AG10803 (cell line): Measurements from ENCODE around the gene ZNF827.

Experiments
- DNase-seq: peaks from one replicate; pipeline ENCODE4 v3.0.0; 2010; ENCODE audit warnings: low read depth
- H3K4me3 ChIP-seq: 2 replicates; pipeline ENCODE4 v1.5.1; 2011; ENCODE audit warnings: mild to moderate bottlenecking, low read length, control low read depth
- TF ChIP-seq, protein P1 (sequence below): conservative IDR thresholded peaks from 2 replicates; pipeline ENCODE4 v1.5.1; 2011; ENCODE audit warnings: mild to moderate bottlenecking, low read length, control low read depth, inconsistent platforms

Gene ZNF827

DNA sequence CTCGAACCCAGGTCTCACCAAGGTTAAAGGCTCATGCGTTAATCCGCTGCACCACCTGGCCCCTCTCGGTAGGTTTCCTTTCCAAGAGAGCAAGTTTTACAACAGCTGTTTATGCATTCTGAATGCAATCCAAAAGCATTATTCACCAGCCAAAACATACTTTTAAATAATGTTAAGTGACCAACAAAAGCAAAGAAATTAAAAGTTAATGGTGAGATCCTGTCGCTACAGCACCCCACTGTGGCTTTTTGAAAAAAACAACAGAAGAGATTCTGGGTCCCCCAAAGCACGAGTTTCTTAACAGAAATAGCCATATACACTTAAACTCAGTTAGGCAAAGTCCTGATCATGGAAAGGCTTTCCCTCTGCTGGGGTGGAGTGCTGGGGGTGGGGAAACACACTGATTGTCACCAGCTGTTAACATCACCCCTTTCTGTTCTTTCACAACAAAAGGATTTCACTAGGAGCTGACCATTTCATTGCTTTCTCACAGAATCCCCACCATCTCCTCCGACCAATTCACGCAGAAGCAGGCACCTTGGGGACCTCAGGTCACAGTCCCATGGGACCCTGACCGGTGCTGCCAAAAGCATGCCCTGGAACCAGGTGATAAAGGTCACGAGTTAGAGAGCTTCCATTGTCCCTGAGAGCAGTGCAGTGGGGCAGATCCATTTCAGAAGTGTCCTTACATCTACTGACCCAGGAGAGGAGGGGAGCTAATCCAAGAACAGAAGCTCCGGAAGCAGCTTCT lies 51.2 kb downstream of the ZNF827 start:
- peak; percentile 84 for DNase-seq
- TF ChIP-seq, protein P1, sequence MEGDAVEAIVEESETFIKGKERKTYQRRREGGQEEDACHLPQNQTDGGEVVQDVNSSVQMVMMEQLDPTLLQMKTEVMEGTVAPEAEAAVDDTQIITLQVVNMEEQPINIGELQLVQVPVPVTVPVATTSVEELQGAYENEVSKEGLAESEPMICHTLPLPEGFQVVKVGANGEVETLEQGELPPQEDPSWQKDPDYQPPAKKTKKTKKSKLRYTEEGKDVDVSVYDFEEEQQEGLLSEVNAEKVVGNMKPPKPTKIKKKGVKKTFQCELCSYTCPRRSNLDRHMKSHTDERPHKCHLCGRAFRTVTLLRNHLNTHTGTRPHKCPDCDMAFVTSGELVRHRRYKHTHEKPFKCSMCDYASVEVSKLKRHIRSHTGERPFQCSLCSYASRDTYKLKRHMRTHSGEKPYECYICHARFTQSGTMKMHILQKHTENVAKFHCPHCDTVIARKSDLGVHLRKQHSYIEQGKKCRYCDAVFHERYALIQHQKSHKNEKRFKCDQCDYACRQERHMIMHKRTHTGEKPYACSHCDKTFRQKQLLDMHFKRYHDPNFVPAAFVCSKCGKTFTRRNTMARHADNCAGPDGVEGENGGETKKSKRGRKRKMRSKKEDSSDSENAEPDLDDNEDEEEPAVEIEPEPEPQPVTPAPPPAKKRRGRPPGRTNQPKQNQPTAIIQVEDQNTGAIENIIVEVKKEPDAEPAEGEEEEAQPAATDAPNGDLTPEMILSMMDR, result peak; percentile 28; the same call in 1 of the 2 replicates
- peak overlapping the region; percentile 23 for H3K4me3 ChIP-seq

DNA sequence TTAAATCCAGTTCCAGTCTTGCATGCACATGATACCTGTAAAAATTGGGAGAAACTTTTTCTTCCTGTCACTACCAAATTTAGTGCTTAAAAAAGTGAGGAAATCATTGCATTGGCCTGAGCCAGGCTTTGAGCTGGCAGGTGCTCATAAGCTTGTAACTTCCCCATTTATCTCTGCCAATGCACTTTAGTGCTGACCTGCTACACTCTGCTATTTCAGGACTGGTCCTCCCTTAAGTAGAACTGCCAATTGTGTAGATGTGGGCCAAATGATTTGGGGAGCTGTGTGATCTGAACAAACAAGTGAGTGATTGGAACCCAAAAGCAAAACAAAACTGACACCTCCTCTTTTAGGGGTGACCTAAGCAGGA lies 51.8 kb downstream of the ZNF827 start:
- H3K4me3 ChIP-seq, result no peak overlapping the region; the same call in 1 of the 2 replicates
- TF ChIP-seq, protein P1, result no peak
- no peak for DNase-seq

DNA sequence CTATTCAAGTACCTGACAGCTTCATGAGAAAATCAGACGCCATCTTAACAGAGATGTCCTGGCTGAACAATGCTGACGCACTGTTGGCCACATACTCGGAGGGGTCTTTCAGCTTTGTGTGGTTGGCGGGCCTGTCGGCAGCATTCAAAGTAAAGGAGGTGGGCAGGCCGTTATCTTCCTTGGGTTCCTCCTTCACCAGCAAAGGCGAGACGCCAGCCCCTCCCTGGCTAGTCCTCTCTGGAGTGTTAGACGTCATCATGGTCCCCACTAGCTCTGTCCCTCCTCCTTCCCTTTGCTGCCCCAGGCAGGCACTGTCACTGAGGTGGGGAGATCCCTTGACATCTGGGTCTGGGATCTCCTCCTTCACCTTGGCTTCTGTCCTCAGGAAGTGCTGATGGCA lies 53.0 kb downstream of the ZNF827 start:
- no peak for DNase-seq
- TF ChIP-seq, protein P1, result no peak
- no peak overlapping the region for H3K4me3 ChIP-seq

DNA sequence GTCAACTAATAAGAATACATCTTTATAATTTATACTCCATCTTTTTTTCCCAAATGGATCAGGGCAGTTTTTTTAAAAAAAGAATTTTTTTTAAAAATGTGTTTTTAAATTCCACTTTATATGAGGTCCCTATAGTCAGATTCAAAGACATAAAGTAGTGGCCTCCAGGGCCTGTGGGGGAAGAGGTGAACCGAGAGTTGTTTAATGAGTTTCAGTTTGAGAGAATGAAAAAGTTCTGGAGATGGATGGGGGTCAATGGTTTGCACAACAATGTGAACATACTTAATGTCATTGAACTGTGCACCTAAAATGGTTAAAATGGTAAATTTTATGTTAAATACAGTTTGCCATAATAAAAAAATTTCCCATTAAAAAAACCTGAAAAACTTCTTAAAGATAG lies 53.8 kb downstream of the ZNF827 start:
- H3K4me3 ChIP-seq, result no peak overlapping the region
- DNase-seq, result no peak
- TF ChIP-seq, protein P1, result no peak

DNA sequence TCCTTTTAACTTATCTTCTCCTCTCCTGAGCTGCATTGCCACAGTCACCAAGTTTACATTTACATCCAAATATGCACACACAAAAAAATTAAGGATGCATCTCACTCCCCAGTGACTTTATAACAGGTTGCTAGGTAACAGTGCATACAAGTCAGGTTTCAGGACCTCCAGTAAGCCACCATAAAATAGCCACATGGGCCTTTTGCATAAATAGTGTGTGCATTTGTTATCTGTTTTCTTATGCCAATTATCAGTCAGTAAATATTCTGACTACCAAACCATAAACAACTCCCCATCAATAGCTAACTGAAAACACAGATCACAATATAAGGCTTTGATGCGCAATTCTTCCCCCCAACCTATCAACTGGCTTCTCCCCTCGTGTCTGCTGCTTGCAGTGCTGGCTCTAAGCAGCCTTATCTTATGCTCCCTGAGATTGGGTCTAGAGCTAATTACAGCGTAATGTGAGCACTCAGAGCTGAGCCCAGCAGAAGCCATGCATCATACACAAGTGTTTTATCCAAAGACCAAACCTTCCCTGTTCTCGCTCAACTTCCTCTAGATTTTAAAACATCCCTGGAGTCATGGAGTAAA lies 55.4 kb downstream of the ZNF827 start:
- TF ChIP-seq, protein P1, result no peak
- no peak for DNase-seq
- no peak overlapping the region for H3K4me3 ChIP-seq

DNA sequence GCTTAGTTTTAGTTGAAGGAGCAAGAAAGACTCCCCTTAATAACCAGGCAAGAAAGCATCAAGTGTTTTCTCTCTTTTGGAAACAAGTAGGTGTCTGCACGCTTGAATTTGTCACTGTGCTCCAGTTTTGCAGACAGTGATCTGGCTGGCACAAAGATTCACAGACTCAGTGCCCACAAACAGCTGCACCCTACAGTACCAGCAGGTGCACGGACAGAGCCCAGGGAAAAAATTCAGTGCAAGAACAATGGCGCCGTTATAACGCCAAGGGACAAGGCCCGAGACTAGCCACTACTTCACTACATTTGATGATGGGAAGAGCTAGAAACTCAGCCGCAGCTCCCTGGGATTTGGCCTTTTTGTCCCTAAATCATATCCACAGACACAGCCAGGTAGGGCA lies 56.0 kb downstream of the ZNF827 start:
- no peak overlapping the region for H3K4me3 ChIP-seq
- DNase-seq, result no peak
- TF ChIP-seq, protein P1, result no peak

DNA sequence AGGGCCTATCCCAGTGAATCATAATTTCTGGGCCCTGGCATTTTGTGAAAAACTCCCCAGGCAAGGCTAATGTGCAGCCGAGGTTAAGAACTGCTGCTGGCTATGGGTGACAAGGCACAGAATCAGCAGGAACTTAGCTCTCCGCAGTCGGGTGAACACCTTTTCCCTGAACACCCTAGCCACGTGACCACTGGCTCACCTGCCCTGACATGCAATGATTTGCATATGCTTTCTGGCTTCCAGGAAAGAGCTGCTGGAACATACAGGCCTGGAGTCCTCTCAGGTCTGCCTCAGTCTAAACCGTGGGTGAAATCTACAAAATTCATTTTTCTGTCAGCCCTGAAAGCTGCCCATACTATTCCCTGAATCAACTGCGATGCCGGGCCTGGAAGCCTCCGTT lies 56.6 kb downstream of the ZNF827 start:
- DNase-seq, result no peak
- TF ChIP-seq, protein P1, result no peak
- H3K4me3 ChIP-seq, result no peak overlapping the region
